NCI-H2107 treated with DMSO at 0.1 percent for 48 hours (cell line): Measurements from ENCODE around the gene ENPP3.

Experiments used
- DNase-seq: peaks from one replicate; lab custom pipeline; 2025; ENCODE audit not compliant: unreplicated experiment; lab: John Stamatoyannopoulos, UW

Gene ENPP3

GRCh38 chr6:131764350-131764749, 127.2 kb downstream of the ENPP3 start:
- DNase-seq: no peak

- no peak for DNase-seq
Observed at GRCh38 chr6:131765081-131765803, 128.1 kb downstream of the ENPP3 start.

- no peak for DNase-seq
Observed at GRCh38 chr6:131765804-131766135, 128.7 kb downstream of the ENPP3 start.

GRCh38 chr6:131766631-131767030, 129.5 kb downstream of the ENPP3 start:
- no peak for DNase-seq

GRCh38 chr6:131768964-131769363, 131.9 kb downstream of the ENPP3 start:
- DNase-seq: no peak

- no peak for DNase-seq
Observed at GRCh38 chr6:131769385-131770141, 132.5 kb downstream of the ENPP3 start.

- DNase-seq: no peak
Observed at GRCh38 chr6:131770776-131771175, 133.7 kb downstream of the ENPP3 start.

- no peak for DNase-seq
Observed at GRCh38 chr6:131773284-131773950, 136.3 kb downstream of the ENPP3 start.

- no peak for DNase-seq
Observed at GRCh38 chr6:131775886-131776285, 138.8 kb downstream of the ENPP3 start.

GRCh38 chr6:131776985-131777384, 139.9 kb downstream of the ENPP3 start:
- DNase-seq: no peak

GRCh38 chr6:131778169-131778568, 141.1 kb downstream of the ENPP3 start:
- no peak for DNase-seq

GRCh38 chr6:131779304-131779703, 142.2 kb downstream of the ENPP3 start:
- DNase-seq: no peak

GRCh38 chr6:131780600-131780999, 143.5 kb downstream of the ENPP3 start:
- DNase-seq: no peak

- no peak for DNase-seq
Observed at GRCh38 chr6:131781687-131782086, 144.6 kb downstream of the ENPP3 start.

GRCh38 chr6:131782764-131783163, 145.7 kb downstream of the ENPP3 start:
- peak; percentile 35 for DNase-seq

GRCh38 chr6:131784561-131784960, 147.5 kb downstream of the ENPP3 start:
- DNase-seq: no peak

GRCh38 chr6:131787079-131787478, 150.0 kb downstream of the ENPP3 start:
- no peak for DNase-seq

- peak; percentile 24 for DNase-seq
Observed at GRCh38 chr6:131787766-131788712, 150.9 kb downstream of the ENPP3 start.

GRCh38 chr6:131789219-131789618, 152.1 kb downstream of the ENPP3 start:
- no peak for DNase-seq

GRCh38 chr6:131791476-131791875, 154.4 kb downstream of the ENPP3 start:
- DNase-seq: no peak

GRCh38 chr6:131792091-131792496, 155.0 kb downstream of the ENPP3 start:
- DNase-seq: no peak
